ENCODE measurements around the gene GDNF.

GRCh38 chr5:37836235-37836591 is 3.6 kb downstream of the GDNF start:
- TF ChIP-seq TCF7L2 (IDR thresholded peaks at IDR 0.05; ENCODE audit: low read depth, low read length): no peak
- TF ChIP-seq, protein P1, sequence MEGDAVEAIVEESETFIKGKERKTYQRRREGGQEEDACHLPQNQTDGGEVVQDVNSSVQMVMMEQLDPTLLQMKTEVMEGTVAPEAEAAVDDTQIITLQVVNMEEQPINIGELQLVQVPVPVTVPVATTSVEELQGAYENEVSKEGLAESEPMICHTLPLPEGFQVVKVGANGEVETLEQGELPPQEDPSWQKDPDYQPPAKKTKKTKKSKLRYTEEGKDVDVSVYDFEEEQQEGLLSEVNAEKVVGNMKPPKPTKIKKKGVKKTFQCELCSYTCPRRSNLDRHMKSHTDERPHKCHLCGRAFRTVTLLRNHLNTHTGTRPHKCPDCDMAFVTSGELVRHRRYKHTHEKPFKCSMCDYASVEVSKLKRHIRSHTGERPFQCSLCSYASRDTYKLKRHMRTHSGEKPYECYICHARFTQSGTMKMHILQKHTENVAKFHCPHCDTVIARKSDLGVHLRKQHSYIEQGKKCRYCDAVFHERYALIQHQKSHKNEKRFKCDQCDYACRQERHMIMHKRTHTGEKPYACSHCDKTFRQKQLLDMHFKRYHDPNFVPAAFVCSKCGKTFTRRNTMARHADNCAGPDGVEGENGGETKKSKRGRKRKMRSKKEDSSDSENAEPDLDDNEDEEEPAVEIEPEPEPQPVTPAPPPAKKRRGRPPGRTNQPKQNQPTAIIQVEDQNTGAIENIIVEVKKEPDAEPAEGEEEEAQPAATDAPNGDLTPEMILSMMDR (IDR thresholded peaks at IDR 0.05): no peak
- TF ChIP-seq POLR2AphosphoS5 (IDR thresholded peaks at IDR 0.05; ENCODE audit: low read depth, low read length): no peak

Measured in Panc1 (cell line).